OCI-LY3 (cell line): ENCODE measurements around the gene LSP1.

Source experiments
- CTCF ChIP-seq: fragments of 200-600, 300-600 bp; sonication (generic); IDR thresholded peaks from 2 replicates; pipeline ENCODE4 v1.5.1; 2014; ENCODE audit warnings: antibody characterized with exemption, low read length, low read depth
- EZH2phosphoT487 ChIP-seq: fragments of 200-600 bp; shearing (Covaris generic); IDR thresholded peaks from 2 replicates; pipeline ENCODE4 v1.6.1; 2018; ENCODE audit warnings: antibody characterized with exemption, mixed run types, low read depth

- no peak for TF ChIP-seq CTCF
- TF ChIP-seq EZH2phosphoT487: no peak
These were observed 77.6 kb downstream of the LSP1 start for GRCh38 chr11:1930462-1930830.
